PFSK-1 (cell line): ENCODE results near the gene C9orf43.

Source experiments
- FOXP2 ChIP-seq: optimal IDR thresholded peaks from 2 replicates; pipeline ENCODE3; 2011; ENCODE audit warnings: borderline replicate concordance, control low read depth, inconsistent platforms; ENCODE audit not compliant: insufficient read depth; ENCODE audit errors: extremely low read length, extremely low read depth
- POLR2AphosphoS5 ChIP-seq: IDR thresholded peaks from 2 replicates; pipeline ENCODE4 v1.6.1; 2012; ENCODE audit warnings: low read depth, mild to moderate bottlenecking, control low read depth, low read length, moderate library complexity
- SIN3A ChIP-seq: IDR thresholded peaks from 2 replicates; pipeline ENCODE4 v1.6.1; 2012; ENCODE audit warnings: mild to moderate bottlenecking, low read length, moderate library complexity, borderline replicate concordance; ENCODE audit not compliant: insufficient read depth
- TAF1 ChIP-seq: IDR thresholded peaks from 2 replicates; pipeline ENCODE4 v1.6.1; 2012; ENCODE audit warnings: low read length, control low read depth, borderline replicate concordance; ENCODE audit not compliant: insufficient read depth
- TF ChIP-seq, protein P1 (sequence below), 2 experiments: IDR thresholded peaks; 2 replicates each; pipeline versions ENCODE4 v1.6.1 to v1.8.0; 2011 to 2012; ENCODE audit warnings: low read depth in 2 of 2, low read length in 2 of 2, control low read depth in 1 of 2, inconsistent platforms in 1 of 2, mild to moderate bottlenecking in 1 of 2, moderate library complexity in 1 of 2; ENCODE audit not compliant: insufficient read depth in 1 of 2

The C9orf43 gene

GRCh38 chr9:113472199-113472598, 61.7 kb downstream of the C9orf43 start:
- TF ChIP-seq, protein P1, sequence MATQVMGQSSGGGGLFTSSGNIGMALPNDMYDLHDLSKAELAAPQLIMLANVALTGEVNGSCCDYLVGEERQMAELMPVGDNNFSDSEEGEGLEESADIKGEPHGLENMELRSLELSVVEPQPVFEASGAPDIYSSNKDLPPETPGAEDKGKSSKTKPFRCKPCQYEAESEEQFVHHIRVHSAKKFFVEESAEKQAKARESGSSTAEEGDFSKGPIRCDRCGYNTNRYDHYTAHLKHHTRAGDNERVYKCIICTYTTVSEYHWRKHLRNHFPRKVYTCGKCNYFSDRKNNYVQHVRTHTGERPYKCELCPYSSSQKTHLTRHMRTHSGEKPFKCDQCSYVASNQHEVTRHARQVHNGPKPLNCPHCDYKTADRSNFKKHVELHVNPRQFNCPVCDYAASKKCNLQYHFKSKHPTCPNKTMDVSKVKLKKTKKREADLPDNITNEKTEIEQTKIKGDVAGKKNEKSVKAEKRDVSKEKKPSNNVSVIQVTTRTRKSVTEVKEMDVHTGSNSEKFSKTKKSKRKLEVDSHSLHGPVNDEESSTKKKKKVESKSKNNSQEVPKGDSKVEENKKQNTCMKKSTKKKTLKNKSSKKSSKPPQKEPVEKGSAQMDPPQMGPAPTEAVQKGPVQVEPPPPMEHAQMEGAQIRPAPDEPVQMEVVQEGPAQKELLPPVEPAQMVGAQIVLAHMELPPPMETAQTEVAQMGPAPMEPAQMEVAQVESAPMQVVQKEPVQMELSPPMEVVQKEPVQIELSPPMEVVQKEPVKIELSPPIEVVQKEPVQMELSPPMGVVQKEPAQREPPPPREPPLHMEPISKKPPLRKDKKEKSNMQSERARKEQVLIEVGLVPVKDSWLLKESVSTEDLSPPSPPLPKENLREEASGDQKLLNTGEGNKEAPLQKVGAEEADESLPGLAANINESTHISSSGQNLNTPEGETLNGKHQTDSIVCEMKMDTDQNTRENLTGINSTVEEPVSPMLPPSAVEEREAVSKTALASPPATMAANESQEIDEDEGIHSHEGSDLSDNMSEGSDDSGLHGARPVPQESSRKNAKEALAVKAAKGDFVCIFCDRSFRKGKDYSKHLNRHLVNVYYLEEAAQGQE (IDR thresholded peaks at IDR 0.05; ENCODE audit: insufficient read depth in 1 of 2, low read depth in 2 of 2, low read length in 2 of 2): no peak
- no peak for TF ChIP-seq SIN3A
- TF ChIP-seq FOXP2: no peak
- TF ChIP-seq POLR2AphosphoS5: no peak
- TF ChIP-seq TAF1: no peak

GRCh38 chr9:113474360-113475028, 63.9 kb downstream of the C9orf43 start:
- TF ChIP-seq FOXP2: no peak

- TF ChIP-seq SIN3A (no peak), FOXP2 (no peak), TAF1 (no peak), POLR2AphosphoS5 (no peak)
- TF ChIP-seq, protein P1 (IDR thresholded peaks at IDR 0.05; ENCODE audit: insufficient read depth in 1 of 2, low read depth in 2 of 2, low read length in 2 of 2): no peak
These were observed 64.5 kb downstream of the C9orf43 start for GRCh38 chr9:113475031-113475430.

GRCh38 chr9:113475992-113476391, 65.4 kb downstream of the C9orf43 start:
- TF ChIP-seq, protein P1 (IDR thresholded peaks at IDR 0.05; ENCODE audit: insufficient read depth in 1 of 2, low read depth in 2 of 2, low read length in 2 of 2): no peak

DNA sequence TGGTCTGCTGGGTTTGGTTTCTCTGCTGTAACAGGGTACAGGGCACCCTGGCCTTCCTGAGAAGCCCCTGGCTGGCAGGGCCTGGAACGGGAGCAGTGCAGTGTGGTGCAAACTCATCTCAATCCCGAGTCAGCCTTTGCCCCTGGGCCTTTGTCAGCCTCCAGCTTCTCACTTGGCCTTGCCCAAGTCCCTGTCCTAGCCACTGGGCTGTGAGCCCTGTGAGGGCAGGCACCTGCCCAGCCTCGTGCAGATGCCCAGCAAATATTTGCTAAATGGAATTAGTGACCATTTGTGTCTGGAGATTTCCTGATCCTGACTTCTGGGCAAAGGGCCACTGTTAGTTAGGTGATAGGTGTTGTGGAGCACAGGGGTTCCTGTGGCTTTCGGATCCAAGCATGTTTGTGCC, 66.0 kb downstream of the C9orf43 start:
- TF ChIP-seq FOXP2 (no peak), SIN3A (no peak), POLR2AphosphoS5 (no peak), TAF1 (no peak)
- TF ChIP-seq, protein P1 (IDR thresholded peaks at IDR 0.05; ENCODE audit: insufficient read depth in 1 of 2, low read depth in 2 of 2, low read length in 2 of 2): no peak

DNA sequence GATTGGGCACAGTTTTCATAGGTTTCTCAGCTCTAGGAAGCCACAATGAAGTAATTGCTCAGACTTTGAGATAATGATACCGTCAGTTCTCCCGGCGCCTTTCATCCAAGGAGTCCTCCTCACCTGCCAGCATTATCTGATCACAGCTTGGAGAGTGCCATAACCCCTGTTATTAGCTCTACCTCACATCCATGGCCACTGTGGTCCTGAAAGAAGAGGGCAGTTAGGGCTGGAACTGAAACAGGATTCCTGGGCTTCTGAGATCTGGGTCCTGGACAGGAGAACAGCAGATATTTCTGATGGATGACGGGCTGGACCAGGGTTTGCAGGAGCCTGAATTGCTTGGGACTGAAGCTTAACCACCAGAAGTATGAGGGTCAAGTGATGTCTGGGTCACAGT, 66.5 kb downstream of the C9orf43 start:
- TF ChIP-seq SIN3A: no peak
- no peak for TF ChIP-seq POLR2AphosphoS5
- TF ChIP-seq FOXP2: no peak
- TF ChIP-seq, protein P1 (IDR thresholded peaks at IDR 0.05; ENCODE audit: insufficient read depth in 1 of 2, low read depth in 2 of 2, low read length in 2 of 2): no peak
- no peak for TF ChIP-seq TAF1
